ENCODE results near the gene FRS2. TPM values are rescaled to one million over a fixed set of nuclear protein-coding genes. Genes with fewer than 3 reads are reported as not detected.

Gene FRS2
- total RNA-seq, 1 donor = 64.4 TPM

DNA sequence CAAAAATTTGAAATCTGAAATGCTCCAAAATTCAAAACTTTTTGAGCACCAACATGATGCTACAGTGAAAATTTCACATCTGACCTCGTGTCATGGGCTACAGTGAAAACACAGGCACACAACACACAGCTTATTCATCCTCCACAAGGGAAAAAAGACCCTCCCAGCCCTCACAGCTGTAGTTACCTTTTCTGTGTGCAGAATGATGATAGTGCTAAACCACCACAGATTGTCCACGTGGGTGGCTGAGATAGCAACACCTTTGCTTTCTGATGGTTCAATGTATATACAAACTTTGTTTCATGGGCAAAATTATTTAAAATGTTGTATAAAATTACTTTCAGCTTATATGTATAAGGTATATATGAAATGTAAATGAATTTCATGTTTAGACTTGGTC is 46.8 kb downstream of the FRS2 start:
- Histone ChIP-seq H3K4me2 (ENCODE audit: insufficient read depth, low read length) (no peak overlapping the region), H3K27ac (ENCODE audit: low read depth, low read length) (no peak overlapping the region), H4K20me1 (ENCODE audit: insufficient read depth, low read length) (peaks cover 15% of the 10 kb centered on the region), H2AFZ (ENCODE audit: low read length) (no peak overlapping the region), H3K27me3 (ENCODE audit: insufficient read depth, low read length) (no peaks in the 10 kb centered on the region), H3K36me3 (ENCODE audit: insufficient read depth, low read length) (no peaks in the 10 kb centered on the region), H3K9me3 (ENCODE audit: low read depth, low read length) (no peaks in the 10 kb centered on the region), H3K4me1 (ENCODE audit: insufficient read depth, low read length) (peaks cover 21% of the 10 kb centered on the region), H3K4me3 (ENCODE audit: insufficient read depth, low read length) (no peak overlapping the region), H3K79me2 (ENCODE audit: insufficient read depth, low read length) (peaks cover 92% of the 10 kb centered on the region)
- TF ChIP-seq, protein P1, sequence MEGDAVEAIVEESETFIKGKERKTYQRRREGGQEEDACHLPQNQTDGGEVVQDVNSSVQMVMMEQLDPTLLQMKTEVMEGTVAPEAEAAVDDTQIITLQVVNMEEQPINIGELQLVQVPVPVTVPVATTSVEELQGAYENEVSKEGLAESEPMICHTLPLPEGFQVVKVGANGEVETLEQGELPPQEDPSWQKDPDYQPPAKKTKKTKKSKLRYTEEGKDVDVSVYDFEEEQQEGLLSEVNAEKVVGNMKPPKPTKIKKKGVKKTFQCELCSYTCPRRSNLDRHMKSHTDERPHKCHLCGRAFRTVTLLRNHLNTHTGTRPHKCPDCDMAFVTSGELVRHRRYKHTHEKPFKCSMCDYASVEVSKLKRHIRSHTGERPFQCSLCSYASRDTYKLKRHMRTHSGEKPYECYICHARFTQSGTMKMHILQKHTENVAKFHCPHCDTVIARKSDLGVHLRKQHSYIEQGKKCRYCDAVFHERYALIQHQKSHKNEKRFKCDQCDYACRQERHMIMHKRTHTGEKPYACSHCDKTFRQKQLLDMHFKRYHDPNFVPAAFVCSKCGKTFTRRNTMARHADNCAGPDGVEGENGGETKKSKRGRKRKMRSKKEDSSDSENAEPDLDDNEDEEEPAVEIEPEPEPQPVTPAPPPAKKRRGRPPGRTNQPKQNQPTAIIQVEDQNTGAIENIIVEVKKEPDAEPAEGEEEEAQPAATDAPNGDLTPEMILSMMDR (IDR thresholded peaks at IDR 0.05; ENCODE audit: extremely low read depth, low read depth, low read length) = no peak
- DNase-seq (ENCODE audit: insufficient read length, low spot score, missing footprints) = no peak

DNA sequence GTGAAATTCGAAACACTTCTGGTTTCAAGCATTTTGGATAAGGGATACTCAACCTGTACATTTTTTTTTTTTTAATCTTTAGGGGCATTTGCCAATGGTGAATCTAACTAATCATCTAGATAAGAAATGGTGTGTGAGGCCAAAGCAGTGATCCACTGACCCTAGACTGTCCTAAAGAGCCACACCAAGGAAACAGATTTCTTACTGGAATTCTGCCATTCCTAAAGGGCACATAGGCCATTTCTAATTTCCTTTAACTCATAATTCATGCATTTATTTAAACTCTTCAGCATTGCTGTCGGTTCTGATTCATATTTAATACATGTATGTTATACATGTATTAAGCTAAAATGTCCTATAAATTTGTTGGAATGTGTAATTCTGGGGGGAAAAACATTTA is 47.2 kb downstream of the FRS2 start:
- no peaks in the 10 kb centered on the region for H3K9me3 ChIP-seq (ENCODE audit: low read depth, low read length)
- H3K4me1 ChIP-seq (ENCODE audit: insufficient read depth, low read length) = peaks cover 18% of the 10 kb centered on the region
- H3K27ac ChIP-seq (ENCODE audit: low read depth, low read length) = no peak overlapping the region
- peaks cover 13% of the 10 kb centered on the region for H4K20me1 ChIP-seq (ENCODE audit: insufficient read depth, low read length)
- no peaks in the 10 kb centered on the region for H3K27me3 ChIP-seq (ENCODE audit: insufficient read depth, low read length)
- TF ChIP-seq, protein P1 (IDR thresholded peaks at IDR 0.05; ENCODE audit: extremely low read depth, low read depth, low read length) = no peak
- no peaks in the 10 kb centered on the region for H3K36me3 ChIP-seq (ENCODE audit: insufficient read depth, low read length)
- H3K79me2 ChIP-seq (ENCODE audit: insufficient read depth, low read length) = peaks cover 92% of the 10 kb centered on the region
- DNase-seq (ENCODE audit: insufficient read length, low spot score, missing footprints) = no peak
- H2AFZ ChIP-seq (ENCODE audit: low read length) = no peak overlapping the region
- no peak overlapping the region for H3K4me2 ChIP-seq (ENCODE audit: insufficient read depth, low read length)
- H3K4me3 ChIP-seq (ENCODE audit: insufficient read depth, low read length) = no peak overlapping the region

DNA sequence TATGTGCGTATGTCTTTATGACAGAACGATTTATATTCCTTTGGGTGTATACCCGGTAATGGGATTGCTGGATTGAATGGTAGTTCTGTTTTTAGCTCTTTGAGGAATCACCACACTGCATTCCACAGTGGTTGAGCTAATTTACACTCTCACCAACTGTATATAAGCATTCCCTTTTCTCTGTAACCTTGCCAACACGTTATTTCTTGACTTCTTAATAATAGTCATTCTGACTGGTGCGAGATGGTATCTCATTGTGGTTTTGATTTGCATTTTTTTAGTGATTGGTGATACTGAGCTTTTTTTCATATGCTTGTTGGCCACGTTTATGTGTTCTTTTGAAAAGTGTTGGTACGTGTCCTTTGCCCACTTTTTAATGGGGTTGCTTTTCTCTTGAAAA is 49.7 kb downstream of the FRS2 start:
- Histone ChIP-seq H3K27me3 (ENCODE audit: insufficient read depth, low read length) (no peaks in the 10 kb centered on the region), H3K4me3 (ENCODE audit: insufficient read depth, low read length) (no peak overlapping the region), H3K36me3 (ENCODE audit: insufficient read depth, low read length) (no peaks in the 10 kb centered on the region), H2AFZ (ENCODE audit: low read length) (no peak overlapping the region), H3K9me3 (ENCODE audit: low read depth, low read length) (no peaks in the 10 kb centered on the region), H4K20me1 (ENCODE audit: insufficient read depth, low read length) (peaks cover 23% of the 10 kb centered on the region), H3K4me2 (ENCODE audit: insufficient read depth, low read length) (no peak overlapping the region), H3K27ac (ENCODE audit: low read depth, low read length) (peak overlapping the region; percentile 22), H3K4me1 (ENCODE audit: insufficient read depth, low read length) (peaks cover 9% of the 10 kb centered on the region), H3K79me2 (ENCODE audit: insufficient read depth, low read length) (peaks cover 96% of the 10 kb centered on the region)
- DNase-seq (ENCODE audit: insufficient read length, low spot score, missing footprints) = no peak
- TF ChIP-seq, protein P1 (IDR thresholded peaks at IDR 0.05; ENCODE audit: extremely low read depth, low read depth, low read length) = no peak

DNA sequence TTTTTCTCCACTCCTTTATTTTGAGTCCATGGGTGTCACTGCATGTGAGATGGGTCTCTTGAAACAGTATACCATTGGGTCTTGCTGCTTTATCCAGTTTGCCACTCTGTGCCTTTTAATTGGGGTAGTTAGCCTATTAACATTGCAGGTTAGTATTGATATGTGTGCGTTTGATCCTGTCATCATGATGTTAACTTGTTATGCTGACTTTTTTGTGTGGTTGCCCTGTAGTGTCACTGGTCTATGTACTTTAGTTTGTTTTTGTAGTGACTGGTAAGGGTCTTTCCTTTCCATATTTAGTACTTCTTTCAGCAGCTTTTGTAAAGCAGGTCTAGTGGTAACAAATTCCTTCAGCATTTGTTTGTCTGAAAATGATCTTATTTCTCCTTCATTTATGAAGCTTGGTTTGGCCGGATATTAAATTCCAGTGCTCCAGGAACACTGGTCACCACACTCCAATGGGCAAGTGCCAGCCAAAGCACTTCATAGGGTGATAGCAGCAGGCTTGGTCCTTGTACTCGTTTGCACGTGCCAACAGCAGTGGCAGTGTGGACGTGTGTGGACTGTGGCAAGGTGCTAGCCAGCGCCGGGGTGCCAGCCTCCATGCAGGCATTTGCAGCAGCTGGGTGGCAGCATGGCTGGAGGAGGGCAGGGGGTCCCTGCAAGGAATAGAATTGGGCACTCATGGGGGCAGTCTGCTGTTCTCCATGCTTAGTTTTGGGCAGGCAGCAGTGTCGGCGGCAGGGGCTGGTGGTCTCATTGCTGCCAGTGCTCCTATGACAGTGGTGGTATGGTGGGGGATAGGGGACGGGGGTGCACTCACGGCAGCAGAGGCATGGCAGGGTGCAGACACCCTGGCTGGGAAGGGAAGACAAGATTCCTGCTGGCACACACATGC is 53.5 kb downstream of the FRS2 start:
- peaks cover 23% of the 10 kb centered on the region for H4K20me1 ChIP-seq (ENCODE audit: insufficient read depth, low read length)

More for the DNA sequence above, 53.5 kb downstream of the FRS2 start:
- no peaks in the 10 kb centered on the region for H3K9me3 ChIP-seq (ENCODE audit: low read depth, low read length)
- no peak overlapping the region for H2AFZ ChIP-seq (ENCODE audit: low read length)
- H3K27me3 ChIP-seq (ENCODE audit: insufficient read depth, low read length) = no peaks in the 10 kb centered on the region
- peaks cover 30% of the 10 kb centered on the region for H3K4me1 ChIP-seq (ENCODE audit: insufficient read depth, low read length)
- TF ChIP-seq, protein P1 (IDR thresholded peaks at IDR 0.05; ENCODE audit: extremely low read depth, low read depth, low read length) = no peak
- DNase-seq (ENCODE audit: insufficient read length, low spot score, missing footprints) = no peak
- H3K4me3 ChIP-seq (ENCODE audit: insufficient read depth, low read length) = no peak overlapping the region
- no peaks in the 10 kb centered on the region for H3K36me3 ChIP-seq (ENCODE audit: insufficient read depth, low read length)
- H3K4me2 ChIP-seq (ENCODE audit: insufficient read depth, low read length) = no peak overlapping the region
- H3K79me2 ChIP-seq (ENCODE audit: insufficient read depth, low read length) = peaks cover 90% of the 10 kb centered on the region
- no peak overlapping the region for H3K27ac ChIP-seq (ENCODE audit: low read depth, low read length)
